ENCODE data around the gene WNT6. TPM values are rescaled to one million over a fixed set of nuclear protein-coding genes. Genes with fewer than 3 reads are reported as not detected.

The WNT6 gene
- total and polyA plus RNA-seq, 12 donors: 0.06 to 2.2 (median 0.67) TPM; not detected in 2

- Histone ChIP-seq H3K4me1 (replicated peaks in 1 of 2) (peaks cover 0 to 7% of the 10 kb centered on the region in 2 donors), H3K9me3 (replicated peaks in 1 of 3) (no peaks in the 10 kb centered on the region), H3K27me3 (peaks cover 37% of the 10 kb centered on the region), H3K36me3 (replicated peaks in 1 of 2) (no peaks in the 10 kb centered on the region), H3K27ac (no peak overlapping the region), H3K4me3 (no peak overlapping the region)
- TF ChIP-seq POLR2A (IDR thresholded peaks at IDR 0.05) (no peak), CTCF (IDR thresholded peaks at IDR 0.05) (no peak)
- no peak for DNase-seq
- intact Hi-C loops (cut with DNase I): no loop called here
- 53 to 68% (median 59%) methylated on average over 12 to 14 of the region's 14 CpGs for WGBS, 4 donors
Observed at GRCh38 chr2:218855305-218856166, 4.1 kb upstream of the WNT6 start.

GRCh38 chr2:218856167-218856895 is 3.3 kb upstream of the WNT6 start:
- peaks cover 45% of the 10 kb centered on the region for H3K27me3 ChIP-seq
- DNase-seq: no peak

GRCh38 chr2:218856896-218857243 is 2.7 kb upstream of the WNT6 start:
- Histone ChIP-seq H3K27ac (no peak overlapping the region), H3K4me1 (replicated peaks in 1 of 2) (peaks cover 0 to 12% of the 10 kb centered on the region in 2 donors), H3K9me3 (replicated peaks in 1 of 3) (no peaks in the 10 kb centered on the region), H3K36me3 (replicated peaks in 1 of 2) (no peaks in the 10 kb centered on the region), H3K27me3 (peaks cover 49% of the 10 kb centered on the region), H3K4me3 (no peak overlapping the region)
- DNase-seq: no peak
- intact Hi-C loops (cut with DNase I): no loop called here
- WGBS, 4 donors: 71 to 85% (median 79%) methylated on average over 1 of the region's 1 CpG
- TF ChIP-seq CTCF (IDR thresholded peaks at IDR 0.05): no peak
- TF ChIP-seq POLR2A (IDR thresholded peaks at IDR 0.05): no peak

More at GRCh38 chr2:218856167-218856895, 3.3 kb upstream of the WNT6 start:
- Histone ChIP-seq H3K36me3 (replicated peaks in 1 of 2) (no peaks in the 10 kb centered on the region), H3K27ac (no peak overlapping the region), H3K4me3 (no peak overlapping the region), H3K4me1 (replicated peaks in 1 of 2) (peaks cover 0 to 12% of the 10 kb centered on the region in 2 donors), H3K9me3 (replicated peaks in 1 of 3) (no peaks in the 10 kb centered on the region)
- 45 to 57% (median 49%) methylated on average over 12 of the region's 12 CpGs for WGBS, 4 donors
- intact Hi-C loops (cut with DNase I): no loop called here
- no peak for TF ChIP-seq POLR2A (IDR thresholded peaks at IDR 0.05)
- TF ChIP-seq CTCF (IDR thresholded peaks at IDR 0.05): no peak

GRCh38 chr2:218857371-218858137 is 2.1 kb upstream of the WNT6 start:
- Histone ChIP-seq H3K4me3 (no peak overlapping the region), H3K27ac (no peak overlapping the region), H3K27me3 (peaks cover 49% of the 10 kb centered on the region), H3K9me3 (replicated peaks in 1 of 3) (no peaks in the 10 kb centered on the region), H3K36me3 (replicated peaks in 1 of 2) (no peaks in the 10 kb centered on the region), H3K4me1 (replicated peaks in 1 of 2) (peaks cover 0 to 12% of the 10 kb centered on the region in 2 donors)
- WGBS, 4 donors: 23 to 35% (median 28%) methylated on average over 10 of the region's 10 CpGs
- intact Hi-C loops (cut with DNase I): no loop called here
- no peak for TF ChIP-seq POLR2A (IDR thresholded peaks at IDR 0.05)
- TF ChIP-seq CTCF (IDR thresholded peaks at IDR 0.05): no peak
- no peak for DNase-seq
